Astrocyte of the spinal cord (primary cell): ENCODE measurements around the gene TST.

Experiments used
- DNase-seq: peaks from one replicate; pipeline ENCODE4 v3.0.0; 2011; ENCODE audit warnings: low read depth, low spot score
- H3K4me3 ChIP-seq: 2 replicates; pipeline ENCODE4 v1.5.1; 2011; ENCODE audit warnings: low read depth, mild to moderate bottlenecking, low read length, moderate library complexity
- CTCF ChIP-seq: IDR thresholded peaks from 2 replicates; pipeline ENCODE4 v1.5.1; 2012; ENCODE audit warnings: low read depth, mild to moderate bottlenecking, low read length, inconsistent platforms
- in situ Hi-C: cut with HindIII; loops from 2 replicates; pipeline ENCODE4 v1.10.0; 2017; ENCODE audit warnings: low sequenced_read_pairs

The TST gene

DNA sequence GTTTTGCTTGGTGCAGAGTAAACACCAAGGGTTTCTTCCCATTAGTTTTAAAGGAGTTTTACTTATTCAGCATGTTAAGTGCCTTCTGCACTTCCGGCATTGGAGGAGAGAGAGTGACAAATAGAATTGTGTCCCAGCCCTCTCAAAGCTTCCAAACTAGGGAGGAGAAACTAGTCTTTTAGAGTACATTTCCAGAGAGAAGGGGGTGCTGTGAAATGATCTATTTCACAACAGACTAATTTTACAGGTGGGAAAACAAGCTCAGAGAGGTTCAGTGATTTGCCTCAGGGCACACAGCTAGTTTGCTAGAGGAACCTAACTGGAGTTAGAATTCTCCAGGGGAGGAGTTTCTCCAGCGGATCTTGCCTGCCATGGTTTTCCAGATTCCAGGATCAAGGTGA lies 12.9 kb upstream of the TST start:
- DNase-seq: no peak
- no peak for TF ChIP-seq CTCF
- in situ Hi-C loops: no loop called here
- H3K4me3 ChIP-seq: no peak overlapping the region

DNA sequence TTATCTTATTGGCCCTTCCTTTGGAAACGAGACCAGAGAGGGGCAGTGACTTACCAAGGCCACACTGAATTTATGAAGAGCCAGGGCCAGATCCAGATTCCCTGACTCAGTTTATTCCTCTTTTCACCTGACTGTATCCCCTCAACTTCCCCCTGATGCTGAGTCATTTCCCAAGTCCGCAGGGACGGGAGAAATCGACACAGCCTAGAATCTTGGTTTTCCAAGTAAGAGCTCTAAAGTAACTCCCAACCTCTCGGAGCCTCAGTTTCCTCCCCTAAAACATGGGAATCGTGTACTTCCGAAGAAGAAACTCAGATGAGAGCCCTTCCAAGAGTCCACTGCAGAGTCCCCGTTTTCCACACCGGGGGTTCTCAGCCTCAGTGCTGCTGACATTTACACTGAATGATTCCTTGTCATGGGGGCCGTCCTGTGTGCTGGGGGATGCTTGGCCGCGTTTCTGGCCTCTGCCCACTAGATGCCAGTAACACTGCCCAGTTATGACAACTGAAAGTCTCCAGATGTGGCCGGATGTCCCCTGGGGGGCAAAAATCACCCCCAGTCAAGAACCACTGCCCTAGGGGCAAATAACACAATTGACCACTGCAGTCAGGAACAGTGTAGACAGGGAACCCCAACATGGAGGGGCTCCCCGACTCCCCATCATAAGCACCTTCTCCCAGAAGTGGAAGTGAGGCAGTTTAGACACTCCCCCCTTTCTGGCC lies 11.5 kb upstream of the TST start:
- TF ChIP-seq CTCF: no peak
- no peak for DNase-seq
- H3K4me3 ChIP-seq: no peak overlapping the region
- in situ Hi-C loops: no loop called here

GRCh38 chr22:37028692-37029674 lies 9.7 kb upstream of the TST start:
- no peak overlapping the region for H3K4me3 ChIP-seq
- DNase-seq: no peak
- no peak for TF ChIP-seq CTCF
- in situ Hi-C loops: no loop called here

GRCh38 chr22:37027556-37027955 lies 8.3 kb upstream of the TST start:
- no peak for DNase-seq
- TF ChIP-seq CTCF: no peak
- in situ Hi-C loops: no loop called here
- no peak overlapping the region for H3K4me3 ChIP-seq

DNA sequence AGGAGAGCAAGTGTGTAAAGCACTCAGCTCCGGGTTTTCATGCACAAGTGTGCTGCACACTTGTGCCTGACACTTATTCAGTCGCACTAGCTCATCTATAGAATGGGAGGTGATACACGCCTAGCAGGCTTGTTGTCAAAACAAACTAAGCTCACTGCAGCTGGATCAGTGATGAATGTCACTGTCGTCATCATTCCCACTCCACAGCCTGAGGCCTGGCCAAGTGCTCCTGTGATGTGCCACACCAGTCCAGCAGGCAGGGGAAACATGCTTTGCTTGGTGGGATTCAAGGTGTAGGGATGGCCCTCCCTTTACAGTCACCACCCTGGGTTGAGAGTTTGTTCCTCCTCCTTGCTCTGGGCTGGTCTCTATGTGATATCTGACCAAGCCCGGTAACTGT lies 7.1 kb upstream of the TST start:
- in situ Hi-C loops: no loop called here
- no peak overlapping the region for H3K4me3 ChIP-seq
- no peak for TF ChIP-seq CTCF
- DNase-seq: no peak

DNA sequence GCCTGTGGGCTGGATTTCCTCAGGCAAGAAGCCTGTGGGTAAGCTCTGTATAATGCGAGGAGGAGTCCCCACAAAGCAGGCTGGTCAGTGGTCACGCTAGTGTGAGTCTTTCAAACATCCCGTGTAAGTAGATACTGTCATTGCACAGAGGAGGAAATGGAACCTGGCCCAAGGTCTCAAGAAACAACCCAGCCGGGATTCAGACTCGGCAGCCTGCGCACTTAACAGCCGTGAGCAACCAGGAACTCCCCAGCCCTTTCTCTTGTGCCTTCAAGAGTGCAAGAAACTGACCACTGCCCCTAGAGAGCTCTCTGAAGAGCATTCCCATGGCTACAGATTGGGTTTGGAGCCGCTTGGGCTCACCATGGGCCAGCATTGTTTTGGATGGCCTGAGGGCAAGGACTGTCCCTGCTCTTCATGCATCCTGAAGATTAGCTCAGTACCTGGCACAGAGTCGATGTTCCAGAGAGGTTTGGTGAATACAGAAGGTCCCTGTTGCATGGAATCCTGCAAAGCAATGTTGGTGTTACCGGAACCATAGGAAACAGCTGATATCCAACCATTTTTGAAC lies 6.3 kb upstream of the TST start:
- no peak for TF ChIP-seq CTCF
- H3K4me3 ChIP-seq: no peak overlapping the region
- DNase-seq: no peak
- in situ Hi-C loops: no loop called here
